Activated CD8-positive, alpha-beta T cell treated with anti-CD3 and anti-CD28 coated beads, Interleukin-2, amount 10 ng/mL, durations not matched to agents 7 days and 5 days (primary cell): ENCODE measurements around the gene ACTR1A. TPM values are rescaled to one million over a fixed set of nuclear protein-coding genes. Genes with fewer than 3 reads are reported as not detected.

Source experiments
- ATAC-seq: fragments of 150-1000 bp; cut with Tn5 transposase; one replicate; pipeline ENCODE4 v1.10.0; 2021; ENCODE audit warnings: moderate library complexity
- CTCF ChIA-PET: fragments of 350-600 bp; sonication (Branson Sonifier 250); formaldehyde crosslinking; loops from one replicate; lab custom pipeline; 2021; ENCODE audit warnings: antibody characterized with exemption; lab: Charles Lee
- POLR2A ChIA-PET: fragments of 350-600 bp; sonication (Branson Sonifier 250); formaldehyde crosslinking; loops from one replicate; lab custom pipeline; 2021; ENCODE audit warnings: antibody characterized with exemption; lab: Charles Lee
- DNase-seq: peaks from one replicate; pipeline ENCODE4 v3.0.0-alpha.2; 2020
- H3K27ac Mint-ChIP-seq: one replicate; pipeline ENCODE4 v1.8.0; 2021; ENCODE audit warnings: mild to moderate bottlenecking, mixed read lengths
- H3K27me3 Mint-ChIP-seq: one replicate; pipeline ENCODE4 v1.8.0; 2021; ENCODE audit warnings: low read depth, mixed read lengths
- H3K36me3 Mint-ChIP-seq: one replicate; pipeline ENCODE4 v1.8.0; 2021; ENCODE audit warnings: low read depth, mixed read lengths
- H3K4me1 Mint-ChIP-seq: one replicate; pipeline ENCODE4 v1.8.0; 2021; ENCODE audit warnings: low read depth, mixed read lengths
- H3K4me3 Mint-ChIP-seq: one replicate; pipeline ENCODE4 v1.8.0; 2021; ENCODE audit warnings: mild to moderate bottlenecking, mixed read lengths
- H3K9me3 Mint-ChIP-seq: one replicate; pipeline ENCODE4 v1.8.0; 2022; ENCODE audit warnings: mixed read lengths; ENCODE audit not compliant: insufficient read depth
- total RNA-seq, 2 experiments: library from RNA; stranded (reverse); gene quantifications; one replicate each; pipeline ENCODE4 v1.2.3, GENCODE V29; 2021

ACTR1A gene
- 10 to 100 TPM; 72.7 to 75.8 TPM for total RNA-seq

GRCh38 chr10:102502337-102503151 lies at the start of gene ACTR1A:
Gene ACTR1A (minus strand): TSS chr10:102502712. CDS start chr10:102502647, 65 bp downstream.
- CTCF ChIA-PET: interaction anchor here (0.6 to 7.9 kb wide), 26 partner anchors 9 to 313 kb away, joined by 3 to 142 read pairs (median 5); partner anchors contain the start of genes ARL3, C10orf95 and CUEDC2
- DNase-seq (peak; percentile 97), ATAC-seq (peak; percentile 68)
- H3K9me3 Mint-ChIP-seq: no peaks in the 10 kb centered on the region
- H3K27me3 Mint-ChIP-seq: no peaks in the 10 kb centered on the region
- peaks cover 24% of the 10 kb centered on the region for H3K36me3 Mint-ChIP-seq
- peaks cover 34% of the 10 kb centered on the region for H3K4me1 Mint-ChIP-seq
- POLR2A ChIA-PET: interaction anchor here (0.7 to 1.7 kb wide), 4 partner anchors 53 to 149 kb away, joined by 3 to 5 read pairs (median 4); no protein-coding TSS in a partner anchor
- no peak within 1 kb of the TSS for H3K4me3 Mint-ChIP-seq
- no peak within 1 kb of the TSS for H3K27ac Mint-ChIP-seq

GRCh38 chr10:102550636-102551210 lies 48.2 kb upstream of the ACTR1A start:
- CTCF ChIA-PET: interaction anchor here (0.6 to 1.3 kb wide), 2 partner anchors 9 to 47 kb away, joined by 3 read pairs; no protein-coding TSS in a partner anchor
- Mint-ChIP-seq H3K4me1 (no peaks in the 10 kb centered on the region), H3K4me3 (no peak overlapping the region), H3K9me3 (no peaks in the 10 kb centered on the region), H3K36me3 (peaks cover 15% of the 10 kb centered on the region), H3K27me3 (no peaks in the 10 kb centered on the region), H3K27ac (no peak overlapping the region)
- DNase-seq: no peak
- POLR2A ChIA-PET: no interaction called here
- no peak for ATAC-seq

- ChIA-PET CTCF (interaction anchor here (1.0 to 1.3 kb wide), 2 partner anchors 34 to 46 kb away, joined by 3 to 4 read pairs; no protein-coding TSS in a partner anchor), POLR2A (interaction anchor here (0.6 kb wide), 1 partner anchor 360 kb away, joined by 4 read pairs; no protein-coding TSS in a partner anchor)
- ATAC-seq (no peak), DNase-seq (no peak)
- Mint-ChIP-seq H3K4me1 (no peaks in the 10 kb centered on the region), H3K4me3 (no peak overlapping the region), H3K9me3 (no peaks in the 10 kb centered on the region), H3K27ac (no peak overlapping the region), H3K27me3 (no peaks in the 10 kb centered on the region), H3K36me3 (peaks cover 15% of the 10 kb centered on the region)
Measured at GRCh38 chr10:102549549-102549948, 47.0 kb upstream of the ACTR1A start.

- ATAC-seq (no peak), DNase-seq (no peak)
- Mint-ChIP-seq H3K36me3 (peaks cover 10% of the 10 kb centered on the region), H3K9me3 (no peaks in the 10 kb centered on the region), H3K27me3 (no peaks in the 10 kb centered on the region), H3K27ac (no peak overlapping the region), H3K4me1 (no peaks in the 10 kb centered on the region), H3K4me3 (no peak overlapping the region)
- ChIA-PET CTCF (interaction anchor here (1.0 kb wide), 1 partner anchor 49 kb away, joined by 3 read pairs; no protein-coding TSS in a partner anchor), POLR2A (no interaction called here)
Measured at GRCh38 chr10:102546606-102547320, 44.3 kb upstream of the ACTR1A start.

GRCh38 chr10:102545997-102546396 lies 43.5 kb upstream of the ACTR1A start:
- ChIA-PET POLR2A (no interaction called here), CTCF (no interaction called here)
- no peak overlapping the region for H3K27ac Mint-ChIP-seq
- H3K4me3 Mint-ChIP-seq: no peak overlapping the region
- H3K4me1 Mint-ChIP-seq: no peaks in the 10 kb centered on the region
- DNase-seq (no peak), ATAC-seq (no peak)
- H3K9me3 Mint-ChIP-seq: no peaks in the 10 kb centered on the region
- peaks cover 10% of the 10 kb centered on the region for H3K36me3 Mint-ChIP-seq
- no peaks in the 10 kb centered on the region for H3K27me3 Mint-ChIP-seq

GRCh38 chr10:102545265-102545871 lies 42.9 kb upstream of the ACTR1A start:
- no peak for ATAC-seq
- CTCF ChIA-PET: no interaction called here
- Mint-ChIP-seq H3K36me3 (peaks cover 7% of the 10 kb centered on the region), H3K9me3 (no peaks in the 10 kb centered on the region), H3K4me3 (no peak overlapping the region), H3K27ac (no peak overlapping the region), H3K27me3 (no peaks in the 10 kb centered on the region), H3K4me1 (no peaks in the 10 kb centered on the region)
- POLR2A ChIA-PET: no interaction called here
- no peak for DNase-seq

- POLR2A ChIA-PET: no interaction called here
- CTCF ChIA-PET: no interaction called here
- ATAC-seq (no peak), DNase-seq (no peak)
- H3K27ac Mint-ChIP-seq: no peak overlapping the region
- no peaks in the 10 kb centered on the region for H3K4me1 Mint-ChIP-seq
- no peaks in the 10 kb centered on the region for H3K27me3 Mint-ChIP-seq
- H3K36me3 Mint-ChIP-seq: no peaks in the 10 kb centered on the region
- H3K9me3 Mint-ChIP-seq: no peaks in the 10 kb centered on the region
- no peak overlapping the region for H3K4me3 Mint-ChIP-seq
Measured at GRCh38 chr10:102542800-102543418, 40.4 kb upstream of the ACTR1A start.

GRCh38 chr10:102540023-102540422 lies 37.5 kb upstream of the ACTR1A start:
- Mint-ChIP-seq H3K27me3 (no peaks in the 10 kb centered on the region), H3K36me3 (no peaks in the 10 kb centered on the region), H3K27ac (no peak overlapping the region), H3K9me3 (no peaks in the 10 kb centered on the region), H3K4me1 (no peaks in the 10 kb centered on the region), H3K4me3 (no peak overlapping the region)
- ATAC-seq: peak; percentile 65
- no peak for DNase-seq
- ChIA-PET CTCF (interaction anchor here (0.7 to 1.0 kb wide), 2 partner anchors 28 to 509 kb away, joined by 3 read pairs; no protein-coding TSS in a partner anchor), POLR2A (no interaction called here)

- DNase-seq (no peak), ATAC-seq (no peak)
- no peaks in the 10 kb centered on the region for H3K27me3 Mint-ChIP-seq
- H3K36me3 Mint-ChIP-seq: no peaks in the 10 kb centered on the region
- POLR2A ChIA-PET: no interaction called here
- no peak overlapping the region for H3K4me3 Mint-ChIP-seq
- H3K27ac Mint-ChIP-seq: no peak overlapping the region
- no peaks in the 10 kb centered on the region for H3K4me1 Mint-ChIP-seq
- H3K9me3 Mint-ChIP-seq: no peaks in the 10 kb centered on the region
- CTCF ChIA-PET: no interaction called here
Measured at GRCh38 chr10:102538811-102539210, 36.3 kb upstream of the ACTR1A start.

GRCh38 chr10:102537948-102538347 lies 35.4 kb upstream of the ACTR1A start:
- Mint-ChIP-seq H3K4me1 (no peaks in the 10 kb centered on the region), H3K27ac (no peak overlapping the region), H3K36me3 (no peaks in the 10 kb centered on the region), H3K9me3 (no peaks in the 10 kb centered on the region), H3K27me3 (no peaks in the 10 kb centered on the region), H3K4me3 (no peak overlapping the region)
- ChIA-PET POLR2A (no interaction called here), CTCF (no interaction called here)
- ATAC-seq (no peak), DNase-seq (no peak)

- DNase-seq (no peak), ATAC-seq (no peak)
- no peaks in the 10 kb centered on the region for H3K36me3 Mint-ChIP-seq
- H3K9me3 Mint-ChIP-seq: no peaks in the 10 kb centered on the region
- H3K4me1 Mint-ChIP-seq: no peaks in the 10 kb centered on the region
- H3K27ac Mint-ChIP-seq: no peak overlapping the region
- H3K4me3 Mint-ChIP-seq: no peak overlapping the region
- ChIA-PET POLR2A (no interaction called here), CTCF (no interaction called here)
- no peaks in the 10 kb centered on the region for H3K27me3 Mint-ChIP-seq
Measured at GRCh38 chr10:102537367-102537766, 34.9 kb upstream of the ACTR1A start.
